ENCODE results near the gene ANAPC2.

DNA sequence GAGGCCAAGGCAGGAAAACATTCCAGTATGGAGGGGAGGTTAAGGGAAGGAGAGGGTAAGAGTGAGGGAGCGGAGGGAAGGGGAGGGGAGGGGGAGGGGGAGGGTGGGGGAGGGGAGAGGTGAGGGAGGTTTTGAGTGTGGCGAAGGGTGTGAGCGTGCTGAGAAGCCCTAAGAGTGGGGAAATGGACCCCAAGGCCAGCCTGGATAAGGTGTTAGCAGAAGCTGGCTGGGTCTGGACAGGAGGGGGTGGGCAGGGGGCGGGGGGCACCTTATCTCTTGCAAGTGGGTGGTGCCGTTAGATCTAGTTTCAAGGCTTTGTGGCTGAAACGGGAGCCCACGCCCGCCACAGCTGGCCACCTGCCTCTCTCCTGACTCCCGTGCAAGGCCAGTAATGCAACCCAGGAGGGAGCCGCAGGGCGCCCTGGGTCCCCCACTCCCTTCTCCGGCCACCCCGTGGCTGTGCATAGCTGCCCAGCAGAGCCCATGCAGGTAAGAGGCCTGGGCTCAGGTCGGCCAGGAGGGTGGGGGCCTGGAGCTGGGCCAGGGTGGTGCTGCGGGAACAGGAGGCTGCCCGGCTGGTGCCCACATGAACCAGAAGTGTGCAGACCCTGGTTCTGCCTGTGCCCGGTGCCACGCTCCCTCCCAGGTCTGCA lies 39.6 kb upstream of the ANAPC2 start:
- TF ChIP-seq, protein P1, sequence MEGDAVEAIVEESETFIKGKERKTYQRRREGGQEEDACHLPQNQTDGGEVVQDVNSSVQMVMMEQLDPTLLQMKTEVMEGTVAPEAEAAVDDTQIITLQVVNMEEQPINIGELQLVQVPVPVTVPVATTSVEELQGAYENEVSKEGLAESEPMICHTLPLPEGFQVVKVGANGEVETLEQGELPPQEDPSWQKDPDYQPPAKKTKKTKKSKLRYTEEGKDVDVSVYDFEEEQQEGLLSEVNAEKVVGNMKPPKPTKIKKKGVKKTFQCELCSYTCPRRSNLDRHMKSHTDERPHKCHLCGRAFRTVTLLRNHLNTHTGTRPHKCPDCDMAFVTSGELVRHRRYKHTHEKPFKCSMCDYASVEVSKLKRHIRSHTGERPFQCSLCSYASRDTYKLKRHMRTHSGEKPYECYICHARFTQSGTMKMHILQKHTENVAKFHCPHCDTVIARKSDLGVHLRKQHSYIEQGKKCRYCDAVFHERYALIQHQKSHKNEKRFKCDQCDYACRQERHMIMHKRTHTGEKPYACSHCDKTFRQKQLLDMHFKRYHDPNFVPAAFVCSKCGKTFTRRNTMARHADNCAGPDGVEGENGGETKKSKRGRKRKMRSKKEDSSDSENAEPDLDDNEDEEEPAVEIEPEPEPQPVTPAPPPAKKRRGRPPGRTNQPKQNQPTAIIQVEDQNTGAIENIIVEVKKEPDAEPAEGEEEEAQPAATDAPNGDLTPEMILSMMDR (IDR thresholded peaks at IDR 0.05; ENCODE audit: borderline replicate concordance, extremely low read depth, low read length, poor library complexity, severe bottlenecking), result no peak
- TF ChIP-seq EZH2 (IDR thresholded peaks at IDR 0.05; ENCODE audit: borderline replicate concordance, low read depth, low read length, severe bottlenecking), result no peak

Data from DND-41 (cell line).